Heart right ventricle (tissue), 16 donors: ENCODE results near the gene ACAN. TPM values are rescaled to one million over a fixed set of nuclear protein-coding genes. Genes with fewer than 3 reads are reported as not detected.

Experiments used
- ATAC-seq, 8 donors: fragments of 200-7000 bp; cut with Tn5 transposase; one replicate each; pipeline ENCODE4 v1.9.1; 2020; ENCODE audit warnings: mild to moderate bottlenecking in 8 of 8, moderate library complexity in 8 of 8, moderate number of reproducible peaks in 1 of 8
- DNase-seq, 2 donors: peaks; one replicate each; pipeline ENCODE4 v3.0.0-alpha.2; 2020
- H3K27ac ChIP-seq, 10 donors: fragments of 200-600 bp; sonication (generic) in 2 of 10; one replicate each; pipeline versions ENCODE4 v1.5.0 to v1.8.0; 2020 to 2022; ENCODE audit warnings: mild to moderate bottlenecking in 3 of 10
- H3K27me3 ChIP-seq, 7 donors: fragments of 200-600 bp; one replicate each; pipeline ENCODE4 v1.8.0; 2021 to 2022; ENCODE audit warnings: mild to moderate bottlenecking in 2 of 7
- H3K36me3 ChIP-seq, 9 donors: fragments of 200-600 bp; sonication (generic) in 1 of 9; one replicate each; pipeline versions ENCODE4 v1.5.0 to v1.8.0; 2020 to 2022; ENCODE audit warnings: mild to moderate bottlenecking in 2 of 9
- H3K4me1 ChIP-seq, 9 donors: fragments of 200-600 bp; sonication (generic) in 1 of 9; one replicate each; pipeline versions ENCODE4 v1.5.0 to v1.8.0; 2020 to 2022; ENCODE audit warnings: mild to moderate bottlenecking in 4 of 9
- H3K4me3 ChIP-seq, 10 donors: fragments of 200-600 bp; sonication (generic) in 2 of 10; one replicate each; pipeline versions ENCODE4 v1.5.0 to v1.8.0; 2020 to 2022; ENCODE audit warnings: mild to moderate bottlenecking in 7 of 10, moderate library complexity in 2 of 10
- H3K9me3 ChIP-seq, 11 donors: fragments of 200-600 bp in 10 of 11; sonication (generic) in 2 of 11; one replicate each; pipeline versions ENCODE4 v1.5.0 to v1.8.0; 2013 to 2022; ENCODE audit warnings: mild to moderate bottlenecking in 2 of 11, control low read depth in 1 of 11, moderate library complexity in 1 of 11
- WGBS, 2 donors: extraction: QIAGEN DNeasy Blood & Tissue Kit; methylation state at CpG; one replicate each; pipeline ENCODE4 v1.1.7; 2013; ENCODE audit warnings: inconsistent platforms in 1 of 2; 5-methylcytosine and 5-hydroxymethylcytosine counted together
- intact Hi-C, 10 donors: fragments of 100-400 bp; cut with DNase I; formaldehyde crosslinking; loops; one replicate each; pipeline versions ENCODE4 v1.11.1 to v1.14.2; 2022
- polyA plus RNA-seq, 2 donors: library from polyadenylated mRNA; stranded (reverse); fragments of 200-250 nt; gene quantifications; one replicate each; pipeline ENCODE4 v1.2.3, GENCODE V29; 2013
- total RNA-seq, 10 donors: library from RNA; stranded (reverse); fragmentation: NEBNext Ultra II Directional in 3 of 10; extraction: Animal tissue kit (Norgen Biotek cat#: 25700) in 3 of 10; gene quantifications; one replicate each; pipeline versions ENCODE4 v1.2.1 to v1.2.4, GENCODE V29; 2021 to 2023
- TF ChIP-seq, protein P1 (sequence below), 9 donors: fragments of 200-600 bp; sonication (generic) in 2 of 9; IDR thresholded peaks; one replicate each; pipeline versions ENCODE4 v1.5.0 to v1.8.0; 2021 to 2022; ENCODE audit warnings: antibody characterized with exemption in 9 of 9, mild to moderate bottlenecking in 5 of 9, moderate library complexity in 1 of 9
- donor health status: Arrhythmogenic right ventricular cardiomyopathy.
- donor health status: ischemic (EF 13 %, LVEDD 7.1; RV severe dilation, severe dysfunction).
- donor health status: healthy with polysubstance abuse.
- donor health status: DM: no; HTN: yes; CAD: no.
- donor health status: DM: no; HTN: no; CAD: no.
- donor health status: ischemic (EF 25% LVEDD 6.9; RV normal size, moderate dysfunction).
- donor health status: ischemic (EF 25% LVEDD 5.7; RV mildly dilated, moderate dysfunction).
- donor health status: healthy.
- donor health status: DM: yes; HTN: yes; CAD: no.
- donor health status: Ischemic cardiomyopathy.
- donor health status: ischemic (EF 35%, LVEDD 5.7; RV mildly dilated, moderate dysfunction).
- donor health status: nonischemic (EF 11% LVEDD 7.7; RV severe dilation, severe dysfunction).
- donor health status: DM: yes; HTN: yes; CAD: no.
- donor health status: PGD.
- donor health status: ischemic (EF 29% LVEDD 5.4; RV normal size, mild dysfunction).
- donor health status: nonischemic (EF 23%, LVEDD 6.1; RV moderate dilation, normal function).

ACAN gene
- total and polyA plus RNA-seq, 12 donors, result 0.08 to 0.66 (median 0.19) TPM; not detected in 2

DNA sequence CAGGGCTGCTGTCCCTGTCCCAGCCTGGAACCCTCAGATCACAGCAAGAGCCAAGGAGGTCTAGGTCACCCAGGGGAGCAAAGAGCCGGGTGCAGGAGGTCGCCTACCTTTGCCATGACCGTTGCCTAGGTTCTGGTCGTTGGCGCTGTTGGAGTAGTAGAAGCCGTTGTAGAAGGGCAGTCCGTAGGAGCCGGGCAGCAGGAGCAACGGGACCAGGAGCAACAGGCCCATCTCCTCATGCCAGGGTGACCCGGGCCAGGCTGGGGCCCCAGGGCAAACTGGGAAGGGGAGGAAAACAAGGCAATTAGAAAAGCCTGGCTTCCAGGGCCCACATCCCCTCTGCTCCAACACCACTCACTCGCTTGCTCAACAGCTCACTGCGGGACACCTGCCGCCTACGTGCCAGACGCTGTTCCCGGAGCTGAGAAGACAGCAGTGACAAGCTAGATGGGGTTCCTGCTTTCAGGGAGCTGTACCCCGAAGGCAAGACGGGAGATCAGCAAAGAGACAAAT lies 83.9 kb downstream of the ACAN start:
- DNase-seq, result no peak
- Histone ChIP-seq H3K27me3 (no peaks in the 10 kb centered on the region), H3K36me3 (peaks cover 0 to 57% (median 0%) of the 10 kb centered on the region in 9 donors), H3K9me3 (no peaks in the 10 kb centered on the region), H3K4me1 (no peaks in the 10 kb centered on the region), H3K27ac (no peak overlapping the region), H3K4me3 (no peak overlapping the region)
- intact Hi-C loops, result loop anchor here in 1 of 10 donors (10.0 kb wide), 1 partner anchor 418 kb away; no protein-coding TSS in a partner anchor
- TF ChIP-seq, protein P1, sequence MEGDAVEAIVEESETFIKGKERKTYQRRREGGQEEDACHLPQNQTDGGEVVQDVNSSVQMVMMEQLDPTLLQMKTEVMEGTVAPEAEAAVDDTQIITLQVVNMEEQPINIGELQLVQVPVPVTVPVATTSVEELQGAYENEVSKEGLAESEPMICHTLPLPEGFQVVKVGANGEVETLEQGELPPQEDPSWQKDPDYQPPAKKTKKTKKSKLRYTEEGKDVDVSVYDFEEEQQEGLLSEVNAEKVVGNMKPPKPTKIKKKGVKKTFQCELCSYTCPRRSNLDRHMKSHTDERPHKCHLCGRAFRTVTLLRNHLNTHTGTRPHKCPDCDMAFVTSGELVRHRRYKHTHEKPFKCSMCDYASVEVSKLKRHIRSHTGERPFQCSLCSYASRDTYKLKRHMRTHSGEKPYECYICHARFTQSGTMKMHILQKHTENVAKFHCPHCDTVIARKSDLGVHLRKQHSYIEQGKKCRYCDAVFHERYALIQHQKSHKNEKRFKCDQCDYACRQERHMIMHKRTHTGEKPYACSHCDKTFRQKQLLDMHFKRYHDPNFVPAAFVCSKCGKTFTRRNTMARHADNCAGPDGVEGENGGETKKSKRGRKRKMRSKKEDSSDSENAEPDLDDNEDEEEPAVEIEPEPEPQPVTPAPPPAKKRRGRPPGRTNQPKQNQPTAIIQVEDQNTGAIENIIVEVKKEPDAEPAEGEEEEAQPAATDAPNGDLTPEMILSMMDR (IDR thresholded peaks at IDR 0.05), result no peak
- WGBS, 2 donors, result 89 to 91% methylated on average over 18 of the region's 18 CpGs
- ATAC-seq, result no peak

DNA sequence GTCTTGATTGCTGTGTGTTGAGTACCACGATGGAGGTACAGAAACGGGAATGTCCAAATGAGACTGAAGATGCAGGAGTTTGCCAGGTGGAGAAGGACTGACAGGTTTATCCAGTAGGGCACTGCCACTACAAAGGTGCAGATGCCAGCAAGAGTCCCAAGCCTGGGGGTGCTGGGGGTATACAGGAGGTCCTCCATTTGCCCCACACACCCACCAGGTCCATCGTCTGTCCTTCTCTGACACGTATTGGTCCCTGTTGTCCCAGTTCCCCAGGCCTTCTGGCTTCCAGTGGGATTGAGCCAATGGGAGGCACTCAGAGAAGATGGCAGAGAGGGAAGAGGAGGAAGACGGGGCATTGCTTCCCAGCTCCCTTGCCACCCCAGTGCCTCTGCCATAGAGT lies 85.5 kb downstream of the ACAN start:
- Histone ChIP-seq H3K27ac (no peak overlapping the region), H3K27me3 (no peaks in the 10 kb centered on the region), H3K36me3 (peaks cover 0 to 47% (median 0%) of the 10 kb centered on the region in 9 donors), H3K4me3 (no peak overlapping the region), H3K9me3 (no peaks in the 10 kb centered on the region), H3K4me1 (no peaks in the 10 kb centered on the region)
- DNase-seq (no peak), ATAC-seq (no peak)
- 93 to 95% methylated on average over 5 of the region's 5 CpGs for WGBS, 2 donors
- TF ChIP-seq, protein P1 (IDR thresholded peaks at IDR 0.05), result no peak
- intact Hi-C loops, result loop anchor here in 1 of 10 donors (10.0 kb wide), 1 partner anchor 416 kb away; no protein-coding TSS in a partner anchor

DNA sequence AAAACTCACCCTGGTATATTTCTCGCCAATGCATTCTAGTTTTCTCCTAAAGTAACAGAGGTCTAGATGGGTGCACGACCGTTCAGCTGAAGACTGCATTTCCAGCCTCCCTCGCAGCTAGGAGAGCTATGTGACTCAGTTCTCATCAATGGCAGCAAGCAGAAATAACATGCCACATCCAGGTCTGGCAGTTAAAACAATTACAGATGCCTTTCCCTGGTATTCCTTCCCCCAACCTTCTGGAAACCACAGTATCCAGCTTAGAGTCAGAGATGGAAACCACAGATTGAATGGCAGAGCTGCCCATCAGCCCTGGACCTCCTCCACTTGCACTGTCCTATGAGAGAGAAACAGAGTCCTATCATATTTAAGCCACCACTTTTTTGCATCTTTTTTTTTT lies 87.3 kb downstream of the ACAN start:
- 96 to 97% methylated on average over 4 of the region's 4 CpGs for WGBS, 2 donors
- intact Hi-C loops, result loop anchor here in 2 of 10 donors (10.0 kb wide), 2 partner anchors 236 to 266 kb away; partner anchors contain the start of gene AEN (in 1 of the 2)
- peaks cover 0 to 29% (median 0%) of the 10 kb centered on the region in 9 donors for H3K36me3 ChIP-seq
- peaks cover 6 to 17% (median 15%) of the 10 kb centered on the region in 9 donors for H3K4me1 ChIP-seq
- TF ChIP-seq, protein P1 (IDR thresholded peaks at IDR 0.05), result no peak
- H3K9me3 ChIP-seq, result no peaks in the 10 kb centered on the region
- no peak overlapping the region for H3K4me3 ChIP-seq
- no peak overlapping the region for H3K27ac ChIP-seq
- DNase-seq, result no peak
- ATAC-seq, result no peak
- H3K27me3 ChIP-seq, result peaks cover 0 to 17% (median 0%) of the 10 kb centered on the region in 7 donors

DNA sequence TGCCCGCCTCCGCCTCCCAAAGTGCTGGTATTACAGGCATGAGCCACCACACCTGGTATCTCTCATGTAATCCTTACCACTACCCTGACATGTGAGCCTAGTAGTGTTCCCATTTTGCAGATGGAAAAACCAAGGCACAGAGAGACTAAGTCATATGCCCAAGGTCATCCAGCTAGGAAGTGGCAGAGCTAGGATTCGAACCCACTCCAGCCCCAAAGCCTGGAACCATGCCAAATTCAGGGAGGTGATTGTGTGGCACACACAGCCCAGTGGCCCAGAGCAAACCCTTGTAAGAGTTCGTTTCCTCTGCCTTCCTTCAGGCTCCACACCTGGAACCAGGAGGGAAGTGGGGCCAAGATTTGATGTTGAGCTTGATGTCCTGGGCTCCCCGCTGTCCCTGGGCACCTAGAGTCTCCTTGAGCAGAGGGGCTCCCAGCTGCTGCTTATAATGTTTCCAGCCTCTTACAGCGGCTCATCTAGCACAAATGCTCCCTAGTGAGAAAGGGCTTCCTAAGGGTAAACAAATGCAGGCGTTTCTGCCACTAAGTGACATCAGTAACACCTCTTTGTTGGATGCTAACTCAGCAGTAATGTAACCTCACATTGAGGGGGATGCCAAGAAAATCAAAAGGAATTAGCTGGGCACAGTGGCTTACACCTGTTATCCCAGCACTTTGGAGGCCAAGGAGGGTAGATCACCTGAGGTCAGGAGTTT lies 88.5 kb downstream of the ACAN start:
- H3K27ac ChIP-seq, result no peak overlapping the region
- no peak for DNase-seq
- intact Hi-C loops, result loop anchor here in 2 of 10 donors (10.0 kb wide), 2 partner anchors 237 to 267 kb away; partner anchors contain the start of gene AEN (in 1 of the 2)
- H3K4me3 ChIP-seq, result no peak overlapping the region
- H3K36me3 ChIP-seq, result peaks cover 0 to 17% (median 0%) of the 10 kb centered on the region in 9 donors
- H3K9me3 ChIP-seq, result no peaks in the 10 kb centered on the region
- peaks cover 0 to 24% (median 0%) of the 10 kb centered on the region in 7 donors for H3K27me3 ChIP-seq
- ATAC-seq, result no peak
- WGBS, 2 donors, result 77 to 86% methylated on average over 7 of the region's 7 CpGs
- H3K4me1 ChIP-seq, result peaks cover 10 to 29% (median 27%) of the 10 kb centered on the region in 9 donors
- TF ChIP-seq, protein P1 (IDR thresholded peaks at IDR 0.05), result no peak
